HL-60 (cell line): ENCODE measurements around the gene PREB.

ENCODE experiments used
- DNase-seq, 2 experiments: peaks; one replicate each; pipeline ENCODE4 v3.0.0-alpha.2; 2010 to 2020; ENCODE audit warnings: low read depth in 1 of 2, low spot score in 1 of 2
- H3K27ac ChIP-seq: fragments of 250-450 bp; sonication (Bioruptor Pico); replicated peaks from 2 replicates; pipeline ENCODE4 v1.5.1; 2020; ENCODE audit warnings: mild to moderate bottlenecking, moderate library complexity
- H3K27me3 ChIP-seq: fragments of 250-450 bp; sonication (Bioruptor Pico); 2 replicates; pipeline ENCODE4 v1.5.1; 2021; ENCODE audit warnings: mild to moderate bottlenecking, moderate library complexity; ENCODE audit not compliant: insufficient read depth, poor library complexity, severe bottlenecking
- H3K4me3 ChIP-seq: replicated peaks from 2 replicates; pipeline ENCODE4 v1.5.1; 2011; ENCODE audit warnings: mild to moderate bottlenecking, control low read depth, low read length; ENCODE audit not compliant: insufficient read depth
- CTCF ChIP-seq: IDR thresholded peaks from one replicate; pipeline ENCODE4 v1.5.1; 2011; ENCODE audit warnings: low read length, control low read depth, inconsistent platforms; ENCODE audit not compliant: insufficient read depth
- GABPA ChIP-seq: IDR thresholded peaks from 2 replicates; pipeline ENCODE4 v1.6.1; 2012; ENCODE audit warnings: low read depth
- POLR2AphosphoS5 ChIP-seq: IDR thresholded peaks from 2 replicates; pipeline ENCODE4 v1.6.1; 2012; ENCODE audit warnings: low read depth
- REST ChIP-seq: IDR thresholded peaks from 2 replicates; pipeline ENCODE4 v1.6.1; 2012; ENCODE audit warnings: low read depth; ENCODE audit not compliant: insufficient replicate concordance
- SPI1 ChIP-seq: IDR thresholded peaks from 2 replicates; pipeline ENCODE4 v1.6.1; 2012; ENCODE audit warnings: low read depth, mild to moderate bottlenecking, borderline replicate concordance

PREB gene

GRCh38 chr2:27137322-27137935, 3.0 kb upstream of the PREB start:
- no peak for DNase-seq
- H3K27ac ChIP-seq = no peak overlapping the region
- no peaks in the 10 kb centered on the region for H3K27me3 ChIP-seq
- TF ChIP-seq REST = no peak
- TF ChIP-seq GABPA = no peak
- no peak for TF ChIP-seq SPI1
- no peak for TF ChIP-seq CTCF
- no peak for TF ChIP-seq POLR2AphosphoS5
- H3K4me3 ChIP-seq = no peak overlapping the region

- TF ChIP-seq REST (no peak), GABPA (no peak), POLR2AphosphoS5 (no peak), CTCF (no peak), SPI1 (no peak)
- Histone ChIP-seq H3K27me3 (no peaks in the 10 kb centered on the region), H3K4me3 (no peak overlapping the region), H3K27ac (no peak overlapping the region)
- DNase-seq = no peak
Observed at GRCh38 chr2:27136751-27137150, 2.3 kb upstream of the PREB start.

- peak in 1 of 2 experiments; percentile 46 for DNase-seq
- H3K4me3 ChIP-seq = no peak overlapping the region
- TF ChIP-seq CTCF (no peak), POLR2AphosphoS5 (no peak), GABPA (no peak), SPI1 (peak; percentile 72; the same call in 1 of the 2 replicates), REST (no peak)
- H3K27ac ChIP-seq = no peak overlapping the region
- H3K27me3 ChIP-seq = no peaks in the 10 kb centered on the region
Observed at GRCh38 chr2:27135478-27135955, 1.1 kb upstream of the PREB start.
